Neural crest cell (in vitro differentiated cells): Measurements from ENCODE around the gene AMOTL1. TPM values are rescaled to one million over a fixed set of nuclear protein-coding genes. Genes with fewer than 3 reads are reported as not detected.

Experiments
- DNase-seq: peaks from one replicate; pipeline ENCODE4 v3.0.0; 2021; ENCODE audit warnings: low read depth, mixed read lengths, low spot score
- H3K27ac Mint-ChIP-seq: one replicate; pipeline ENCODE4 v1.8.0; 2021; ENCODE audit warnings: mild to moderate bottlenecking, mixed read lengths; ENCODE audit not compliant: unreplicated experiment
- H3K27me3 Mint-ChIP-seq: 2 replicates; pipeline ENCODE4 v1.8.0; 2021; ENCODE audit warnings: low read depth, mild to moderate bottlenecking, mixed read lengths
- H3K36me3 Mint-ChIP-seq: 2 replicates; pipeline ENCODE4 v1.8.0; 2021; ENCODE audit warnings: low read depth, mild to moderate bottlenecking, mixed read lengths
- H3K4me1 Mint-ChIP-seq: 2 replicates; pipeline ENCODE4 v1.8.0; 2021; ENCODE audit warnings: mixed read lengths
- H3K4me3 Mint-ChIP-seq: one replicate; pipeline ENCODE4 v1.8.0; 2021; ENCODE audit warnings: mild to moderate bottlenecking, mixed read lengths
- H3K9me3 Mint-ChIP-seq: 2 replicates; pipeline ENCODE4 v1.8.0; 2021; ENCODE audit warnings: mixed read lengths
- total RNA-seq: library from RNA; stranded (reverse); gene quantifications from 2 replicates; pipeline ENCODE4 v1.2.1, GENCODE V29; 2021
- TF ChIP-seq, protein P1 (sequence below): fragments of 200-600 bp; sonication (generic); conservative IDR thresholded peaks from 2 replicates; pipeline ENCODE4 v1.5.0; 2021; ENCODE audit warnings: antibody characterized with exemption, mild to moderate bottlenecking

AMOTL1 gene
- total RNA-seq, 1 donor from 2014 or later, result 67.5 TPM

DNA sequence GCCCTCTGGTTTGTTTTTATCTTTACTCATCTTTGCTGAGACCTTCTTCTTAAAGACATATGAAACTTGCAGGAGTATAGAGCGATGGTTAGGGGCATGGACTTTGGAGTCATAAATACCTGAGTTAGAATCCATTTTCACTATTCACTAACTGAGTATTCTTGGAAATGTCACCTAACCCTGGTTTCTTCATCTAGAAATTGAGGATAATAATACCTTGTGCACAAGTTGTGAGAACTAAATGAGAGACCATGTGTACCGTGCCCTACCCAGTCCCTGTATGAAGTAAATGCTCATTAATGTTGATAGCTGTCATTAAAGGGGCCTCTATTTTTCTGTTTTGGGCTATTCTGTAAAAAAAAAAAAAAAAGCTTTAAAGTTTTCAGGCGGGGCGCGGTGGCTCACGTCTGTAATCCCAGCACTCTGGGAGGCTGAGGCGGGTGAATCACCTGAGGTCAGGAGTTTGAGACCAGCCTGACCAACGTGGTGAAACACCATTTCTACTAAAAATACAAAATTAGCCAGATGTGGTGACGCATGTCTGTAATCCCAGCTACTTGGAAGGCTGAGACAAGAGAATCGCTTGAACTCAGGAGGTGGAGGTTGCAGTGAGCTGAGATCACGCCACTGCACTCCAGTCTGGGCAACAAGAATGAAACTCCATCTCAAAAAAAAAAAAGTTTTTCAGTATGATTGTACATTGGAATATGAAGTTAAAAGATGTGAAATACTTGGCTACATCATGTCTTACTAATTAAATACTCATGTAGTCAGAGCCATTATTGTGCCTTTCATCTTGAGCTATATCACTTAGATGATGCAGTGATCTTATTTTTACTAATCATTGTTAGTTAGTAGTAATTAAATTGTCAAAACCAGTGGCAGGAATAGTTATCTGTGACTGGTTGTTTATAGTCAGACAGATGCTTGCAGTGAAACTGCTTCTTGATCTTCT lies 95.0 kb downstream of the AMOTL1 start:
- no peak overlapping the region for H3K4me3 Mint-ChIP-seq
- H3K27ac Mint-ChIP-seq, result no peak overlapping the region
- no peaks in the 10 kb centered on the region for H3K27me3 Mint-ChIP-seq
- no peak for DNase-seq
- peaks cover 16% of the 10 kb centered on the region for H3K36me3 Mint-ChIP-seq
- TF ChIP-seq, protein P1, sequence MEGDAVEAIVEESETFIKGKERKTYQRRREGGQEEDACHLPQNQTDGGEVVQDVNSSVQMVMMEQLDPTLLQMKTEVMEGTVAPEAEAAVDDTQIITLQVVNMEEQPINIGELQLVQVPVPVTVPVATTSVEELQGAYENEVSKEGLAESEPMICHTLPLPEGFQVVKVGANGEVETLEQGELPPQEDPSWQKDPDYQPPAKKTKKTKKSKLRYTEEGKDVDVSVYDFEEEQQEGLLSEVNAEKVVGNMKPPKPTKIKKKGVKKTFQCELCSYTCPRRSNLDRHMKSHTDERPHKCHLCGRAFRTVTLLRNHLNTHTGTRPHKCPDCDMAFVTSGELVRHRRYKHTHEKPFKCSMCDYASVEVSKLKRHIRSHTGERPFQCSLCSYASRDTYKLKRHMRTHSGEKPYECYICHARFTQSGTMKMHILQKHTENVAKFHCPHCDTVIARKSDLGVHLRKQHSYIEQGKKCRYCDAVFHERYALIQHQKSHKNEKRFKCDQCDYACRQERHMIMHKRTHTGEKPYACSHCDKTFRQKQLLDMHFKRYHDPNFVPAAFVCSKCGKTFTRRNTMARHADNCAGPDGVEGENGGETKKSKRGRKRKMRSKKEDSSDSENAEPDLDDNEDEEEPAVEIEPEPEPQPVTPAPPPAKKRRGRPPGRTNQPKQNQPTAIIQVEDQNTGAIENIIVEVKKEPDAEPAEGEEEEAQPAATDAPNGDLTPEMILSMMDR, result no peak
- peaks cover 21% of the 10 kb centered on the region for H3K4me1 Mint-ChIP-seq
- no peaks in the 10 kb centered on the region for H3K9me3 Mint-ChIP-seq

- Mint-ChIP-seq H3K9me3 (no peaks in the 10 kb centered on the region), H3K27me3 (no peaks in the 10 kb centered on the region), H3K4me1 (peaks cover 21% of the 10 kb centered on the region), H3K36me3 (peaks cover 15% of the 10 kb centered on the region), H3K4me3 (no peak overlapping the region), H3K27ac (peak overlapping the region; percentile 78)
- DNase-seq, result no peak
- TF ChIP-seq, protein P1, result no peak
Observed at GRCh38 chr11:94864506-94865045, 96.4 kb downstream of the AMOTL1 start.

DNA sequence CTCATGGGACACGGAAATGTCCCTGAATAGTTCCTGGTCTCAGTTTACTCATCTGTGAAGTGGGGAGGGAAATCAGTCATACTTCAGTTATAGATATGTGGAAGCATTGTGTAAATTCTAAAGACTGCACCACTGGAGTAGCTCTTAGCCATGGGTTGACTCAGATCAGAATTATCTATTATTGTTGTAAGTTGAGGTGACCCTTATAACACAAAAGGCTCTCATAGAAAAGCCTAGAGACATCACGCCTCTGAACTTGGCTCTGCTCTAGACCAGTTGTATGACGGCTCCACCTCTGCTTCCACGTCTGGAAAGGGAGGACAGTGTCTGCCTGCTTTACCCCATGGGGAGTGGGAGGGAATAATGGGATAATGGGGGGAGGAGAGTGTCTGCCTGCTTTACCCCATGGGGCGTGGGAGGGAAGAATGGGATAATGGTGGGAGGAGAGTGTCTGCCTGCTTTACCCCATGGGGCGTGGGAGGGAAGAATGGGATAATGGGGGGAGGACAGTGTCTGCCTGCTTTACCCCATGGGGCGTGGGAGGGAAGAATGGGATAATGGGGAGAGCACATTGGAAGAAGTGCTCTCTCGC lies 98.2 kb downstream of the AMOTL1 start:
- Mint-ChIP-seq H3K27me3 (no peaks in the 10 kb centered on the region), H3K4me3 (peak overlapping the region; percentile 31), H3K9me3 (no peaks in the 10 kb centered on the region), H3K27ac (peak overlapping the region; percentile 91), H3K4me1 (peaks cover 21% of the 10 kb centered on the region), H3K36me3 (peaks cover 21% of the 10 kb centered on the region)
- DNase-seq, result no peak
- TF ChIP-seq, protein P1, result no peak

DNA sequence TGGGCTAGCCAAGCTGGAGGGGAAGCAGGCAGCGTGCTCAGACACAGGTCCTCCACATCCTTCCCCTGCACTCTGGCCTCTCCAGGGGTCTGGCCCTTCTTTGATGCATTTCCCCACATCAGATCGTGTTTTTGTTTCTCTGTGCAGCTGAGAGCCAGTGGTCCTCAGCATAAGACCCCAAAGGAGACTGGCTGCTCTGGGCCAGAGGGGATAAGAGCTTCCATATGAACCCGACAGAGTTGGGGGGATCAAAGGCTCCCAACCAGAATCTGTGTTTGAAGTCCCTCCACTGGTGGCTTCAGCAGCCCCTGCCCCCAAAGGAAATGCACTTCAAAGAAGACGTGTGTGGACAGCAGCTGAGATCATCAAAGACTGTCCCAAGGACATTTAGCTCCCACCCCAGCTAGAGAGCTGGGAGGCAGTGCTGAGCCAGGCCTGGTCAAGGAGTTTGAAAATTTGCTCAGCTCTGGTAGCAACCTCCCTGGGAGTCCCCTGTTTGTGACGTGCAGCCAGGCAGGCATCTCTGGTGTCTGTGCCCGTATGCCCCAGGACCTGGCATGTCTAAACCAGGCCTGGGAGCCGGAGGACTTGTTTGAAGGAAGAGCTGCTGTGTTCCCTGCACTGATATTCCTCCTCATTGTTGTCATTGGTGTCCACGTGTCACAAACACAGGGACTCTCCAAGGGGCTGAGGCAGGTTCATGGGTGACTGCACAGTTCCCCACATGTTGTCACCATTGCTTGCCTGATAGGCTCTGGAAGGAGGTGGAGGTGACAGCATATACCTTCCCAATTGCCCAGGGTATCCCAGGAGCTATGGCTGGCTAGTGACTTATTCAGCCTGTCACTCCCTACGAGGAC lies 99.0 kb downstream of the AMOTL1 start:
- Mint-ChIP-seq H3K9me3 (no peaks in the 10 kb centered on the region), H3K27me3 (no peaks in the 10 kb centered on the region), H3K36me3 (peaks cover 18% of the 10 kb centered on the region), H3K4me1 (peaks cover 21% of the 10 kb centered on the region), H3K27ac (no peak overlapping the region), H3K4me3 (no peak overlapping the region)
- no peak for DNase-seq
- TF ChIP-seq, protein P1, result no peak

DNA sequence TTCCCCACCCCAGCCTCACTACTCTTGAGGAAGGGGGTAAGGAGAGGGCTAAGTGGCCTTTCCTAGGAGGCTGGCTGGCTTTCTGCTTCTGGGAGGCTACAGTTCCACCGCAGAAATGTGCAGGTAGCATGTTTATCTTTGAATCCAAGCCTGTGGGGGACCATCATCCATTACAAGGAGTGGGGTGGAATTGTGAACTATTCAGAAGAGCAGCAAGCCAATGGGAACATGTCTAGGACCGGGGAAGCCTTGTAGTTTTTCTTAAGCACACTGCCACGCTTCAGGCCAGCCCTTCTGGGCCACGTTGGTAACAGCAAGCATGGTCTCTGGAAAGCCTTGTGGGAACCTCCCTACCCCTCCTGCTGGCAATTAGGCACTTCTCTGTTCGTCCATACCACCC lies 100.3 kb downstream of the AMOTL1 start:
- H3K27me3 Mint-ChIP-seq, result no peaks in the 10 kb centered on the region
- no peak for DNase-seq
- TF ChIP-seq, protein P1, result no peak
- no peaks in the 10 kb centered on the region for H3K9me3 Mint-ChIP-seq
- H3K4me1 Mint-ChIP-seq, result peaks cover 21% of the 10 kb centered on the region
- no peak overlapping the region for H3K27ac Mint-ChIP-seq
- H3K4me3 Mint-ChIP-seq, result no peak overlapping the region
- peaks cover 20% of the 10 kb centered on the region for H3K36me3 Mint-ChIP-seq
